ENCODE data around the gene SSNA1. TPM values are rescaled to one million over a fixed set of nuclear protein-coding genes. Genes with fewer than 3 reads are reported as not detected.

SSNA1 gene
- total and polyA plus RNA-seq, 9 of the 15 experiments (the other 6 are each of a cell fraction or from before 2014, with no cell fraction given): 1.9 to 130 (median 57.1) TPM

DNA sequence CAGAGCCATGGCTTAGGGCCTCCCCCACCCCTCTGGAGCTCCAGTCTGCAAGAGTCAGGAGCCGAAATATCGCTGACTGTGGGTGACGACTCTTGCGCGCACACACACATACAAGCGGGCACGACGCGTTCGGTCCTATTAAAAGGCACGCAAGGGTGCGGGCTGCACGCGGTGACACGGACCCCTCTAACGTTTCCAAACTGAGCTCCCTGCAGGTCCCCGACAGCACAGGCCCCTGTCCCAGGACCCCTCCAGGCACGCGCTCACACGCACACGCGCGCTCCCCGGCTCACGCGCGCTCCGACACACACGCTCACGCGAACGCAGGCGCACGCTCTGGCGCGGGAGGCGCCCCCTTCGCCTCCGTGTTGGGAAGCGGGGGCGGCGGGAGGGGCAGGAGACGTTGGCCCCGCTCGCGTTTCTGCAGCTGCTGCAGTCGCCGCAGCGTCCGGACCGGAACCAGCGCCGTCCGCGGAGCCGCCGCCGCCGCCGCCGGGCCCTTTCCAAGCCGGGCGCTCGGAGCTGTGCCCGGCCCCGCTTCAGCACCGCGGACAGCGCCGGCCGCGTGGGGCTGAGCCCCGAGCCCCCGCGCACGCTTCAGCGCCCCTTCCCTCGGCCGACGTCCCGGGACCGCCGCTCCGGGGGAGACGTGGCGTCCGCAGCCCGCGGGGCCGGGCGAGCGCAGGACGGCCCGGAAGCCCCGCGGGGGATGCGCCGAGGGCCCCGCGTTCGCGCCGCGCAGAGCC, 49.6 kb upstream of the SSNA1 start, which contains the start of gene GRIN1 (continued):
- no peak for TF ChIP-seq CLOCK (CRISPR knock-in tag; IDR thresholded peaks at IDR 0.05; ENCODE audit: borderline replicate concordance)
- no peak for TF ChIP-seq ZEB2 (IDR thresholded peaks at IDR 0.05)
- no peak for TF ChIP-seq NKRF (IDR thresholded peaks at IDR 0.05; ENCODE audit: borderline replicate concordance)
- TF ChIP-seq ARHGAP35 (IDR thresholded peaks at IDR 0.05; ENCODE audit: partially characterized antibody): no peak
- TF ChIP-seq, protein P1, sequence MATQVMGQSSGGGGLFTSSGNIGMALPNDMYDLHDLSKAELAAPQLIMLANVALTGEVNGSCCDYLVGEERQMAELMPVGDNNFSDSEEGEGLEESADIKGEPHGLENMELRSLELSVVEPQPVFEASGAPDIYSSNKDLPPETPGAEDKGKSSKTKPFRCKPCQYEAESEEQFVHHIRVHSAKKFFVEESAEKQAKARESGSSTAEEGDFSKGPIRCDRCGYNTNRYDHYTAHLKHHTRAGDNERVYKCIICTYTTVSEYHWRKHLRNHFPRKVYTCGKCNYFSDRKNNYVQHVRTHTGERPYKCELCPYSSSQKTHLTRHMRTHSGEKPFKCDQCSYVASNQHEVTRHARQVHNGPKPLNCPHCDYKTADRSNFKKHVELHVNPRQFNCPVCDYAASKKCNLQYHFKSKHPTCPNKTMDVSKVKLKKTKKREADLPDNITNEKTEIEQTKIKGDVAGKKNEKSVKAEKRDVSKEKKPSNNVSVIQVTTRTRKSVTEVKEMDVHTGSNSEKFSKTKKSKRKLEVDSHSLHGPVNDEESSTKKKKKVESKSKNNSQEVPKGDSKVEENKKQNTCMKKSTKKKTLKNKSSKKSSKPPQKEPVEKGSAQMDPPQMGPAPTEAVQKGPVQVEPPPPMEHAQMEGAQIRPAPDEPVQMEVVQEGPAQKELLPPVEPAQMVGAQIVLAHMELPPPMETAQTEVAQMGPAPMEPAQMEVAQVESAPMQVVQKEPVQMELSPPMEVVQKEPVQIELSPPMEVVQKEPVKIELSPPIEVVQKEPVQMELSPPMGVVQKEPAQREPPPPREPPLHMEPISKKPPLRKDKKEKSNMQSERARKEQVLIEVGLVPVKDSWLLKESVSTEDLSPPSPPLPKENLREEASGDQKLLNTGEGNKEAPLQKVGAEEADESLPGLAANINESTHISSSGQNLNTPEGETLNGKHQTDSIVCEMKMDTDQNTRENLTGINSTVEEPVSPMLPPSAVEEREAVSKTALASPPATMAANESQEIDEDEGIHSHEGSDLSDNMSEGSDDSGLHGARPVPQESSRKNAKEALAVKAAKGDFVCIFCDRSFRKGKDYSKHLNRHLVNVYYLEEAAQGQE (IDR thresholded peaks at IDR 0.05; ENCODE audit: borderline replicate concordance): peak; percentile 99
- TF ChIP-seq, protein P1 (CRISPR knock-in tag; IDR thresholded peaks at IDR 0.05; ENCODE audit: low read depth): peak; percentile 99
- TF ChIP-seq FIP1L1 (IDR thresholded peaks at IDR 0.05; ENCODE audit: low read depth, low read length, poor library complexity, severe bottlenecking): peak; percentile 39
- no peak for TF ChIP-seq BCOR (IDR thresholded peaks at IDR 0.05)
- TF ChIP-seq ATF6 (CRISPR knock-in tag; IDR thresholded peaks at IDR 0.05): no peak
